ENCODE measurements around the gene PCDH12.

PCDH12 gene

GRCh38 chr5:141898448-141899049 is 59.5 kb downstream of the PCDH12 start:
- Histone ChIP-seq H3K27me3 (ENCODE audit: control insufficient read depth, low read length) (peaks cover 24% of the 10 kb centered on the region), H4K20me1 (ENCODE audit: control insufficient read depth, insufficient read depth, low read depth, low read length) (no peaks in the 10 kb centered on the region), H3K79me2 (ENCODE audit: control insufficient read depth, low read length) (no peaks in the 10 kb centered on the region), H3F3A (ENCODE audit: control insufficient read depth, insufficient read depth) (no peaks in the 10 kb centered on the region), H3K9me3 (ENCODE audit: control insufficient read depth, insufficient read depth, low read length) (no peaks in the 10 kb centered on the region), H3K4me2 (ENCODE audit: low read length) (no peak overlapping the region), H3K9me2 (replicated peaks; ENCODE audit: control insufficient read depth, low read length) (no peaks in the 10 kb centered on the region), H3K4me1 (ENCODE audit: control insufficient read depth, low read length) (no peaks in the 10 kb centered on the region), H3K27ac (ENCODE audit: low read depth, low read length) (no peak overlapping the region), H3K36me3 (ENCODE audit: control insufficient read depth, low read length) (no peaks in the 10 kb centered on the region), H3K4me3 (ENCODE audit: low read length) (no peak overlapping the region)
- no peak for TF ChIP-seq CTCF (IDR thresholded peaks at IDR 0.05; ENCODE audit: low read depth, low read length, poor library complexity, severe bottlenecking)
- no peak for TF ChIP-seq EZH2phosphoT487 (IDR thresholded peaks at IDR 0.05; ENCODE audit: borderline replicate concordance, low read length)

DNA sequence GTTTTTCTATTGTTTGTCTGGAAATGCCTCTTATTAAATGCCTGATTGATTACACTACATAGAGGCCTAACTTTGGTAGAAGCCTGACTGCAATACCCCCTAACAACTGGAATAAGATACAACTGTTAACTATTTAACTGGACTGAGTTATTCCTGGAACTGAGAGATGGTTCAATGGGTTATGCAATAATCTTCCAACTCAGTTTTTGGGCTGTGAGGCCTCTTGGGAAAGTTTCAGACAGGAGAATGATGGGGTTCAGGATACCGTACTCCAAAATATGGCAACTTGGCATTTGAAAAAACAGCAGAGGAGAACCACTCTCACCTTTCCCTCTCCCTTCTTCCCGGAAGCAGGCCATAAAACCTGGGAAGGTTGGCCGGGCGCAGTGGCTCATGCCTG is 60.6 kb downstream of the PCDH12 start:
- H3K27me3 ChIP-seq (ENCODE audit: control insufficient read depth, low read length), result peaks cover 15% of the 10 kb centered on the region
- H3F3A ChIP-seq (ENCODE audit: control insufficient read depth, insufficient read depth), result no peaks in the 10 kb centered on the region
- no peaks in the 10 kb centered on the region for H4K20me1 ChIP-seq (ENCODE audit: control insufficient read depth, insufficient read depth, low read depth, low read length)
- H3K9me2 ChIP-seq (replicated peaks; ENCODE audit: control insufficient read depth, low read length), result no peaks in the 10 kb centered on the region
- H3K79me2 ChIP-seq (ENCODE audit: control insufficient read depth, low read length), result no peaks in the 10 kb centered on the region
- no peak overlapping the region for H3K4me2 ChIP-seq (ENCODE audit: low read length)
- TF ChIP-seq EZH2phosphoT487 (IDR thresholded peaks at IDR 0.05; ENCODE audit: borderline replicate concordance, low read length) (no peak), CTCF (IDR thresholded peaks at IDR 0.05; ENCODE audit: low read depth, low read length, poor library complexity, severe bottlenecking) (no peak)
- no peaks in the 10 kb centered on the region for H3K9me3 ChIP-seq (ENCODE audit: control insufficient read depth, insufficient read depth, low read length)
- H3K4me1 ChIP-seq (ENCODE audit: control insufficient read depth, low read length), result no peaks in the 10 kb centered on the region
- no peak overlapping the region for H3K27ac ChIP-seq (ENCODE audit: low read depth, low read length)
- no peak overlapping the region for H3K4me3 ChIP-seq (ENCODE audit: low read length)
- no peaks in the 10 kb centered on the region for H3K36me3 ChIP-seq (ENCODE audit: control insufficient read depth, low read length)
